Measurements from ENCODE around the gene PROSER3.

Gene PROSER3

GRCh38 chr19:35718345-35719041 is 39.5 kb upstream of the PROSER3 start:
- peak overlapping the region; percentile 83 for H3K4me3 ChIP-seq (ENCODE audit: low read depth, low read length)
- TF ChIP-seq CTCF (IDR thresholded peaks at IDR 0.05; ENCODE audit: low read depth, low read length, missing control alignments), result no peak
- no peak for DNase-seq (ENCODE audit: low read depth)

- no peak for TF ChIP-seq CTCF (IDR thresholded peaks at IDR 0.05; ENCODE audit: low read depth, low read length, missing control alignments)
- peak overlapping the region; percentile 83 for H3K4me3 ChIP-seq (ENCODE audit: low read depth, low read length)
- DNase-seq (ENCODE audit: low read depth), result no peak
These were observed 38.4 kb upstream of the PROSER3 start for GRCh38 chr19:35719402-35720162.

- no peak overlapping the region for H3K4me3 ChIP-seq (ENCODE audit: low read depth, low read length)
- no peak for TF ChIP-seq CTCF (IDR thresholded peaks at IDR 0.05; ENCODE audit: low read depth, low read length, missing control alignments)
These were observed 37.8 kb upstream of the PROSER3 start for GRCh38 chr19:35720163-35720524.

GRCh38 chr19:35720648-35721047 is 37.3 kb upstream of the PROSER3 start:
- H3K4me3 ChIP-seq (ENCODE audit: low read depth, low read length), result no peak overlapping the region
- no peak for DNase-seq (ENCODE audit: low read depth)
- TF ChIP-seq CTCF (IDR thresholded peaks at IDR 0.05; ENCODE audit: low read depth, low read length, missing control alignments), result no peak

More at GRCh38 chr19:35720163-35720524, 37.8 kb upstream of the PROSER3 start:
- no peak for DNase-seq (ENCODE audit: low read depth)

- H3K4me3 ChIP-seq (ENCODE audit: low read depth, low read length), result no peak overlapping the region
- DNase-seq (ENCODE audit: low read depth), result no peak
- no peak for TF ChIP-seq CTCF (IDR thresholded peaks at IDR 0.05; ENCODE audit: low read depth, low read length, missing control alignments)
These were observed 36.6 kb upstream of the PROSER3 start for GRCh38 chr19:35721374-35721773.

- DNase-seq (ENCODE audit: low read depth), result no peak
- no peak for TF ChIP-seq CTCF (IDR thresholded peaks at IDR 0.05; ENCODE audit: low read depth, low read length, missing control alignments)
These were observed 35.5 kb upstream of the PROSER3 start for GRCh38 chr19:35722461-35722860.

More at GRCh38 chr19:35722461-35722860, 35.5 kb upstream of the PROSER3 start:
- H3K4me3 ChIP-seq (ENCODE audit: low read depth, low read length), result no peak overlapping the region
